ENCODE measurements around the gene TSPEAR.
A peak's percentile ranks its signal among the peaks of the same experiment; 100 is the strongest.

Gene TSPEAR

DNA sequence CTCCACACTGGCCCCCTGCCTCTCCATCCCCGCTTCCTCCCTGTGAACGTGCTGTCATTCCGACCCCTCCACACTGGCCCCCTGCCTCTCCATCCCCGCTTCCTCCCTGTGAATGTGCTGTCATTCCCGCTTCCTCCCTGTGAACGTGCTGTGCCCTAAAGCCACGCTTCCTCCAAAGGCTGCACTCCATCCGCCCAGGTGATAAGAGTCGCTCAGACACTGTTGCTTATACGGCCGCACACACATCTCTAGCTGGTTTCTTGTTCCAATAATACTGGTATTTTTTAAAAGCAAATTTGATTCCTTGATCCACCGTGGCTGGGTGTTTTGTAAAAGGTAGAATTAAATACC, 39.3 kb upstream of the TSPEAR start:
- no peak overlapping the region for H3K27ac ChIP-seq
- TF ChIP-seq, protein P1, sequence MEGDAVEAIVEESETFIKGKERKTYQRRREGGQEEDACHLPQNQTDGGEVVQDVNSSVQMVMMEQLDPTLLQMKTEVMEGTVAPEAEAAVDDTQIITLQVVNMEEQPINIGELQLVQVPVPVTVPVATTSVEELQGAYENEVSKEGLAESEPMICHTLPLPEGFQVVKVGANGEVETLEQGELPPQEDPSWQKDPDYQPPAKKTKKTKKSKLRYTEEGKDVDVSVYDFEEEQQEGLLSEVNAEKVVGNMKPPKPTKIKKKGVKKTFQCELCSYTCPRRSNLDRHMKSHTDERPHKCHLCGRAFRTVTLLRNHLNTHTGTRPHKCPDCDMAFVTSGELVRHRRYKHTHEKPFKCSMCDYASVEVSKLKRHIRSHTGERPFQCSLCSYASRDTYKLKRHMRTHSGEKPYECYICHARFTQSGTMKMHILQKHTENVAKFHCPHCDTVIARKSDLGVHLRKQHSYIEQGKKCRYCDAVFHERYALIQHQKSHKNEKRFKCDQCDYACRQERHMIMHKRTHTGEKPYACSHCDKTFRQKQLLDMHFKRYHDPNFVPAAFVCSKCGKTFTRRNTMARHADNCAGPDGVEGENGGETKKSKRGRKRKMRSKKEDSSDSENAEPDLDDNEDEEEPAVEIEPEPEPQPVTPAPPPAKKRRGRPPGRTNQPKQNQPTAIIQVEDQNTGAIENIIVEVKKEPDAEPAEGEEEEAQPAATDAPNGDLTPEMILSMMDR (conservative IDR thresholded peaks at IDR 0.05; ENCODE audit: low read depth) = no peak
- CTCF ChIA-PET = no interaction called here
- no peak for DNase-seq (ENCODE audit: low spot score)
- POLR2A ChIA-PET (ENCODE audit: low non-redundant PET) = no interaction called here

DNA sequence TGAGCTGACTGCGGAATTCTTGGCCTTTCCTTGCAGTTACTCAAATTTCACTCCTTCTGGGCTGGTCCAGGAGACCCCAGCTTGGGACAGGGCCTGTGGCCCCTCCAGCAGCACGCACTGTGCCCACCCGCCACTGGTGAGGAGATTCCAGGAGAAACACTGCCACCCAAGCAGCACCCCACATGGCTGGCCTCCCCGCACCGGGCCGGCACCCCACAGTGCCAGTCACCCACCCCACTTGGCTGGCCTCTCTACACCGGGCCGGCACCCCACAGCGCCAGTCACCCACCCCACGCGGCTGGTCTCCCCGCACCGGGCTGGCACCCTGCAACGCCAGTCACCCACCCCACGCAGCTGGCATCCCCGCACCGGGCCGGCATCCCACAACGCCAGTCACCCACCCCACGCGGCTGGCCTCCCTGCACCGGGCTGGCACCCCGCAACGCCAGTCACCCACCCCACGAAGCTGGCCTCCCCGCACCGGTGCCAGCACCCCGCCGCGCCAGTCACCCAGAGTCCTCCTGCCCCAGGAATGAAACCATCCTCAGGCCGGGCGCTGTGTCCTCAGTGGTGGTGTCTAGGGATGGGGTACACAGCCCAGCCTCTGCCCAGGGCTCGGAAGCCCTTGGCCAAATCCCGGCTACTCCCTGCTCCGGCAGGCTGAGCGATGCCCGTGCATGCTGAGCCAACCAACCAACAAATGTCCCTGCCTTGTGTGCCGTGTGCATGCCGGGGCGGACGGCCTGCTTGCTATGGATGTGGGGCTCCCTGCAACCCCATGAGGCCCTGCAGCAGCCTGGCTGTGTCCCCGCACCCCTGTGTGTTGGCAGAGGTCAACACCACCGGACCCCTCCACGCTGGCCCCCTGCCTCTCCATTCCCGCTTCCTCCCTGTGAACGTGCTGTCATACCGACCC, 38.6 kb upstream of the TSPEAR start:
- no peak overlapping the region for H3K27ac ChIP-seq
- CTCF ChIA-PET = interaction anchor here (0.6 to 0.9 kb wide), 2 partner anchors 133 to 240 kb away, joined by 3 to 5 read pairs; no protein-coding TSS in a partner anchor
- POLR2A ChIA-PET (ENCODE audit: low non-redundant PET) = no interaction called here
- DNase-seq (ENCODE audit: low spot score) = no peak
- TF ChIP-seq, protein P1 (conservative IDR thresholded peaks at IDR 0.05; ENCODE audit: low read depth) = no peak

DNA sequence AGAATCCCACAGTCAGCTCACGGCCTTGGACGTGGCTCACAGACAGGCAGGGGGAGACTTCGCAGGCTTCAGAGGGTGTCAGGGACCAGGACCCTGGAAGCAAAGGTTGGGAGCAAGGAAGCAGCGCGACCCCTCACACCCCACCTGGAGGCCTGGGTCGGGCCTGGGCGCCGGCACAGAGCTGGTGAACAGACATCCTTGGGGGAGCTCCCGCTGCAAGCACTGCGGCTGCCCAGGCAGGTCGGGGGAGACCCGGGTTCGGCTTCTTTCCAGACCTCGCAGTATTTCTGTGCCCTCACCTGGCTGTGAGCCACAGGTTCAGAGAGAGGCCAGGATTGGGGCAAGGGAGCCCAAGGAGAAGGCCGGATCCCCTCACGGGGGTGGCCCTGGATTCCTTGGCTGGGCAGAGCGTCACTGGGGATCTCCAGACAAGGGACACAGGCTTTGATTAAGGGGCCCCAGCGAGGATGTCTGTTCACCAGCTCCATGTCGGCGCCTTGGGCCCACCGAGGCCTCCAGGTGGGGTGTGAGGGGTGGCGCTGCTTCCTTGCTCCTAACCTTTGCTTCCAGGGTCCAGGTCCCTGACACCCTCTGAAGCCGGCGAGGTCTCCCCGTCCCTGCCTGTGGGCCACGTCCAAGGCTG, 37.9 kb upstream of the TSPEAR start:
- no peak overlapping the region for H3K27ac ChIP-seq
- ChIA-PET POLR2A (ENCODE audit: low non-redundant PET) (no interaction called here), CTCF (interaction anchor here (0.6 to 0.9 kb wide), 2 partner anchors 134 to 239 kb away, joined by 3 to 5 read pairs; no protein-coding TSS in a partner anchor)
- no peak for DNase-seq (ENCODE audit: low spot score)
- TF ChIP-seq, protein P1 (conservative IDR thresholded peaks at IDR 0.05; ENCODE audit: low read depth) = no peak

DNA sequence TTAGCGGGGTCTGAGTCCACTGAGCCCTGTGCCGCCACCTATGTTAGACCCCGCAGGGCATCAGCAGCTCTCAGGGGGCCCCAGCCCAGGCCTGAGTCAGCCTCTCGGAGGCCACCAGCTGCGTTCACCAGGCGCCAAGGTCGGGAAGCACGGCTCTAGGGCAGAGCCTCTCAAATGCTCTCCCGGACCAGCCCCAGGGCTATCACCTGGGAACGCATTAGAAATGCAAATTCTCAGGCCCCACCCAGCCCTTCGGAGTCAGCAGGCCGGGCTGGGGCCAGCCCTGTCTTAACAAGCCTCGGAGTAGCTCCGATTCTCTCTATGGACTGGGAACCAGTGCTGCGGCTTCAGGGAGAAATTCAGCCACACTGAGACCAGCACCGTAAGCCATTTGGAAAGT, 37.2 kb upstream of the TSPEAR start:
- TF ChIP-seq, protein P1 (conservative IDR thresholded peaks at IDR 0.05; ENCODE audit: low read depth) = no peak
- ChIA-PET CTCF (no interaction called here), POLR2A (ENCODE audit: low non-redundant PET) (no interaction called here)
- H3K27ac ChIP-seq = no peak overlapping the region
- no peak for DNase-seq (ENCODE audit: low spot score)

DNA sequence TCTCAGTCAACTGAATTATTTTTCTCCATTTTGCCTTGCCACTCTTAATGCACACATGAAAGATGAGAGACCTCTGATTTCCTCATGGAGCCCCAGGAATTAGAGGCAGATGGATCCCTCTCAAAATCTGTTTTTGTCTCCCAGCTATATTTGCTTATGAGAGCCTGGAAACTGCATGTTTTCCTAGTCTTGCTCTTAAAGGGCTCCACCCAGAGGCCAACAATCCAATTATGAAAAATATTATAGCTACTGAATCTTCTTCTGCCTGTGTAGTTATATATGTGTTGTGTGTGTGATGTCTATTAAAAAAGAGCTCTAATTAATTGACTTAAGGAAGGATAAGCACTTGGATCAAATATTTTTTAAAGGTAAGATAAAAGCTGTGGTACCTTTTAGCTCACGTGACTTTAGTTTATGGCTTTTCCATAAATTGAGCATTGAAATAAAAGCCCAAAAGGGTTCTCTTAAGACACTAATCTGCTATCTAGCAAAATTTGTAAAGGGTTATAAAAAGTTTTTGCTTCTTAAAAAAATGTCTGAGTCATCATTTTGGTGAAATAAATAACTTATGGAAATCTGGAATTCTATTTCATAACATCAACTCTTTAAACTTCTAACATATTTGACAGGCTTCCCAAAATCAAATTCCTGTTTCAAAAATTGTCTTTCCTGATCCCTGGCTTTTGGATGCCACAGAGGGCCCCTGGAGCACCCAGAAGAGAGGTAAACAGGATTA, 31.2 kb upstream of the TSPEAR start:
- ChIA-PET POLR2A (ENCODE audit: low non-redundant PET) (no interaction called here), CTCF (interaction anchor here (0.6 to 2.5 kb wide), 13 partner anchors 9 to 396 kb away, joined by 3 to 21 read pairs (median 4); partner anchors contain the start of gene KRTAP12-3)
- TF ChIP-seq, protein P1 (conservative IDR thresholded peaks at IDR 0.05; ENCODE audit: low read depth) = peak; percentile 48
- no peak overlapping the region for H3K27ac ChIP-seq
- DNase-seq (ENCODE audit: low spot score) = no peak

DNA sequence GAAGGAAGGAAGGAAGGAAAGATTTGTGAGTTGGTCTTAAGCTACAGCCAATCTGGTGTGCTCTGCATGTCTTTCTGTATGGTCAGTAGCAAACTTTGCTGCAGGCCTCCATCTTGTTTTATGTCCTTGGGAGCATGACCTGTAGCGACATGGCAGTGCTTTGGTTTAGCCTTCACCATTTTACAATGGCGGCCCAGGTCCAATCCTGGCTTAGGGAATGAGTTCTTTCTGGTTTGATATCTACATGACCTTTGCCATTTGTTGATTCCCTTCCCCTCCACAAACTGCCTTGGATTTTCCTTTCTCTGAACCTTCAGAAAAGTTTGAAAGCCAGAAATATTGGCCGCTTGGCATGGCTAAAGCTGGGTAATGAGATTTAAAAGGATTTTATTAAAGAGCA, 30.5 kb upstream of the TSPEAR start:
- ChIA-PET CTCF (interaction anchor here (0.9 to 2.5 kb wide), 9 partner anchors 9 to 236 kb away, joined by 3 to 21 read pairs (median 5); no protein-coding TSS in a partner anchor), POLR2A (ENCODE audit: low non-redundant PET) (no interaction called here)
- H3K27ac ChIP-seq = no peak overlapping the region
- TF ChIP-seq, protein P1 (conservative IDR thresholded peaks at IDR 0.05; ENCODE audit: low read depth) = no peak
- no peak for DNase-seq (ENCODE audit: low spot score)
